ENCODE results near the gene HNRNPAB.
"Not testable (repeated sequence)": the region's sequence is repeated elsewhere in the genome, so short reads cannot be mapped to it uniquely, and the experiment has no call there.

Gene HNRNPAB

GRCh38 chr5:178196281-178196812 lies 8.0 kb upstream of the HNRNPAB start:
- TF ChIP-seq ZFX (IDR thresholded peaks at IDR 0.05; ENCODE audit: borderline replicate concordance) = no peak
- TF ChIP-seq CTCF (IDR thresholded peaks at IDR 0.05) = no peak
- H3K27ac ChIP-seq = no peak overlapping the region

GRCh38 chr5:178196986-178197385 lies 7.3 kb upstream of the HNRNPAB start:
- no peak overlapping the region for H3K27ac ChIP-seq
- TF ChIP-seq CTCF (IDR thresholded peaks at IDR 0.05) (peak; percentile 75), ZFX (IDR thresholded peaks at IDR 0.05; ENCODE audit: borderline replicate concordance) (no peak)

- not testable (repeated sequence) for H3K27ac ChIP-seq
Observed at GRCh38 chr5:178198151-178198550, 6.2 kb upstream of the HNRNPAB start.

- H3K27ac ChIP-seq = no peak overlapping the region
- no peak for TF ChIP-seq ZFX (IDR thresholded peaks at IDR 0.05; ENCODE audit: borderline replicate concordance)
- no peak for TF ChIP-seq CTCF (IDR thresholded peaks at IDR 0.05)
Observed at GRCh38 chr5:178198706-178199105, 5.6 kb upstream of the HNRNPAB start.

GRCh38 chr5:178199581-178200434 lies 4.5 kb upstream of the HNRNPAB start:
- no peak overlapping the region for H3K27ac ChIP-seq
- no peak for TF ChIP-seq CTCF (IDR thresholded peaks at IDR 0.05)
- TF ChIP-seq ZFX (IDR thresholded peaks at IDR 0.05; ENCODE audit: borderline replicate concordance) = no peak

- TF ChIP-seq ZFX (IDR thresholded peaks at IDR 0.05; ENCODE audit: borderline replicate concordance) = no peak
- no peak for TF ChIP-seq CTCF (IDR thresholded peaks at IDR 0.05)
- H3K27ac ChIP-seq = no peak overlapping the region
Observed at GRCh38 chr5:178201221-178201926, 3.0 kb upstream of the HNRNPAB start.

GRCh38 chr5:178201927-178202235 lies 2.5 kb upstream of the HNRNPAB start:
- H3K27ac ChIP-seq = no peak overlapping the region
- TF ChIP-seq ZFX (IDR thresholded peaks at IDR 0.05; ENCODE audit: borderline replicate concordance) = no peak
- TF ChIP-seq CTCF (IDR thresholded peaks at IDR 0.05) = no peak

All from 22Rv1 (cell line).